HG03378 (cell line): ENCODE data around the gene SERAC1.

ENCODE experiments used
- ATAC-seq: cut with Tn5 transposase; IDR thresholded peaks from one replicate; pipeline ENCODE4 v1.9.1; 2021; ENCODE audit warnings: mild to moderate bottlenecking, moderate library complexity; ENCODE audit not compliant: unreplicated experiment

Gene SERAC1

GRCh38 chr6:158081657-158081935, 86.5 kb downstream of the SERAC1 start:
- ATAC-seq = no peak

- ATAC-seq = no peak
Observed at GRCh38 chr6:158080849-158081656, 87.0 kb downstream of the SERAC1 start.

- ATAC-seq = no peak
Observed at GRCh38 chr6:158078320-158078719, 89.7 kb downstream of the SERAC1 start.

GRCh38 chr6:158077676-158078075, 90.4 kb downstream of the SERAC1 start:
- ATAC-seq = no peak

- no peak for ATAC-seq
Observed at GRCh38 chr6:158076548-158076947, 91.5 kb downstream of the SERAC1 start.

GRCh38 chr6:158073776-158074175, 94.3 kb downstream of the SERAC1 start:
- ATAC-seq = no peak

- no peak for ATAC-seq
Observed at GRCh38 chr6:158072083-158072721, 95.9 kb downstream of the SERAC1 start.

GRCh38 chr6:158071121-158072082, 96.7 kb downstream of the SERAC1 start:
- ATAC-seq = no peak

- no peak for ATAC-seq
Observed at GRCh38 chr6:158070513-158070912, 97.5 kb downstream of the SERAC1 start.

- ATAC-seq = no peak
Observed at GRCh38 chr6:158069800-158070195, 98.3 kb downstream of the SERAC1 start.

GRCh38 chr6:158068893-158069799, 98.9 kb downstream of the SERAC1 start:
- ATAC-seq = no peak

GRCh38 chr6:158068156-158068892, 99.7 kb downstream of the SERAC1 start:
- ATAC-seq = no peak

- ATAC-seq = no peak
Observed at GRCh38 chr6:158067436-158068015, 100.5 kb downstream of the SERAC1 start.

- no peak for ATAC-seq
Observed at GRCh38 chr6:158066136-158066781, 101.8 kb downstream of the SERAC1 start.

- ATAC-seq = no peak
Observed at GRCh38 chr6:158064725-158065251, 103.3 kb downstream of the SERAC1 start.

- ATAC-seq = no peak
Observed at GRCh38 chr6:158063736-158064135, 104.3 kb downstream of the SERAC1 start.

- ATAC-seq = no peak
Observed at GRCh38 chr6:158061709-158062461, 106.2 kb downstream of the SERAC1 start.

- no peak for ATAC-seq
Observed at GRCh38 chr6:158061361-158061708, 106.7 kb downstream of the SERAC1 start.
